ENCODE data around the gene THOC7. TPM values are rescaled to one million over a fixed set of nuclear protein-coding genes. Genes with fewer than 3 reads are reported as not detected.

THOC7 gene
- total RNA-seq, 1 donor from 2014 or later = 61.6 TPM

DNA sequence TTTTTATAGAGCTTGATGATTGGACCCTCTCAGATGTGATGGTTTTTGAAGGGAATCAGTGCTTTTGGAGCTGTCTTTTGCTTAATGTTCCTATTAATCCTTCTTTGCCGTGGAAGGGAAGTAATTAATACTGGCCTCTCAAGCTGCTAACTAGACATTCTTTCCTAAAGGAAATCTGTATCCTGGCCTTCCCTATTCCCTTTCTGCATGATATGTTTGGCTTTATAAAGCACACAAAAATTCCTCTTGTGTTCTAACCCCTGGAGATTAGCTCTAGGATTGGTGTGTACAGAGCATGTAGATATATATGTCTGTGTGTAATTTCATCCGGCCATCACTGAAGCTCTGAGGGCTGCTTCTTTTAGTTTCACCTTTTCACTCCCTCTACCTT lies 7.0 kb upstream of the THOC7 start:
- Mint-ChIP-seq H3K27ac (ENCODE audit: unreplicated experiment) (no peak overlapping the region), H3K4me3 (ENCODE audit: unreplicated experiment) (no peak overlapping the region), H3K9me3 (ENCODE audit: unreplicated experiment) (no peaks in the 10 kb centered on the region), H3K4me1 (ENCODE audit: low read depth, unreplicated experiment) (peaks cover 13% of the 10 kb centered on the region), H3K27me3 (ENCODE audit: low read depth, unreplicated experiment) (no peaks in the 10 kb centered on the region), H3K36me3 (ENCODE audit: low read depth, unreplicated experiment) (peaks cover 3% of the 10 kb centered on the region)
- H3K4me2 ChIP-seq (ENCODE audit: low read length) = no peak overlapping the region
- DNase-seq (ENCODE audit: low read depth) = no peak
- peaks cover 8% of the 10 kb centered on the region for H3K4me1 ChIP-seq (ENCODE audit: insufficient read depth, low read length)
- H4K20me1 ChIP-seq (ENCODE audit: insufficient read depth, low read length) = peaks cover 47% of the 10 kb centered on the region
- H3K79me2 ChIP-seq (ENCODE audit: insufficient read depth, low read length) = peaks cover 73% of the 10 kb centered on the region
- H3K4me3 ChIP-seq (ENCODE audit: insufficient read depth, low read depth, low read length) = no peak overlapping the region
- H2AFZ ChIP-seq (ENCODE audit: low read depth, low read length) = no peak overlapping the region
- no peak for TF ChIP-seq EZH2 (IDR thresholded peaks at IDR 0.05; ENCODE audit: insufficient read depth, low read length)
- TF ChIP-seq, protein P1, sequence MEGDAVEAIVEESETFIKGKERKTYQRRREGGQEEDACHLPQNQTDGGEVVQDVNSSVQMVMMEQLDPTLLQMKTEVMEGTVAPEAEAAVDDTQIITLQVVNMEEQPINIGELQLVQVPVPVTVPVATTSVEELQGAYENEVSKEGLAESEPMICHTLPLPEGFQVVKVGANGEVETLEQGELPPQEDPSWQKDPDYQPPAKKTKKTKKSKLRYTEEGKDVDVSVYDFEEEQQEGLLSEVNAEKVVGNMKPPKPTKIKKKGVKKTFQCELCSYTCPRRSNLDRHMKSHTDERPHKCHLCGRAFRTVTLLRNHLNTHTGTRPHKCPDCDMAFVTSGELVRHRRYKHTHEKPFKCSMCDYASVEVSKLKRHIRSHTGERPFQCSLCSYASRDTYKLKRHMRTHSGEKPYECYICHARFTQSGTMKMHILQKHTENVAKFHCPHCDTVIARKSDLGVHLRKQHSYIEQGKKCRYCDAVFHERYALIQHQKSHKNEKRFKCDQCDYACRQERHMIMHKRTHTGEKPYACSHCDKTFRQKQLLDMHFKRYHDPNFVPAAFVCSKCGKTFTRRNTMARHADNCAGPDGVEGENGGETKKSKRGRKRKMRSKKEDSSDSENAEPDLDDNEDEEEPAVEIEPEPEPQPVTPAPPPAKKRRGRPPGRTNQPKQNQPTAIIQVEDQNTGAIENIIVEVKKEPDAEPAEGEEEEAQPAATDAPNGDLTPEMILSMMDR (IDR thresholded peaks at IDR 0.05; ENCODE audit: insufficient read depth, low read depth, low read length) = no peak
- no peak for FAIRE-seq
- no peaks in the 10 kb centered on the region for H3K9me3 ChIP-seq (ENCODE audit: insufficient read depth, low read depth, low read length)
- H3K27ac ChIP-seq (ENCODE audit: low read depth, low read length) = no peak overlapping the region
- H3K9ac ChIP-seq (ENCODE audit: low read length) = no peak overlapping the region
- H3K27me3 ChIP-seq (ENCODE audit: insufficient read depth, low read length) = no peaks in the 10 kb centered on the region
- no peaks in the 10 kb centered on the region for H3K36me3 ChIP-seq (ENCODE audit: insufficient read depth, low read length)

DNA sequence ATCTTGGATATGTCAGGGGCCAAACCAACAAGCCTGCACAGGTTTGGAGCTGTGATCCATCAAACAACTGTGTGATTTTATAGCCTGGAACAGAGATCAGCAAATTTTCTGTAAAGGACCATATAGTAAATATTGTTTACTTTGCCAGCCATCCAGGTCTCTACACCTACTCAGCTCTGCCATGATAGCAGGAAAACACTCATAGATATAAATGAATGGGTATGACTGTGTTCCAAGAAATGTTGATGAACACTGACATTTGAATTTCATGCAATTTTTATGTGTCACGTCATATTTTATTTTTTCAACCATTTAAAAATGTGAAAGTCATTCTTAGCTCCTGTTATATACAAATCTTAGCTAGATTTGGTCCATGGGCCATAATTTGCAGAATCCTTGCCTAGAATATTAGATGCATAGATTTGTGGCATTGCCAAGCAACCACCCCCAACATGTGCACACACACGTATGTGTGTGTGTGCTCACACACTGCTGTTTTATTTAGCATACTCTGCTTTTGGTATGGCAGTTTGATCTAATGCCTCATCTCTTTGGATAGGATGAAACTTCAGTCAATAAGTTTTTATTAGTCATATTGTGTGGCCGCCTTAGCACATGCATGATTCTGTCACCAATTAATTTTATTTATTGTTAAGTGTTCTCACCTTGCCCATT lies 6.5 kb upstream of the THOC7 start:
- no peak overlapping the region for H3K4me3 ChIP-seq (ENCODE audit: insufficient read depth, low read depth, low read length)
- no peak overlapping the region for H3K4me2 ChIP-seq (ENCODE audit: low read length)
- H3K36me3 ChIP-seq (ENCODE audit: insufficient read depth, low read length) = no peaks in the 10 kb centered on the region
- H3K4me1 ChIP-seq (ENCODE audit: insufficient read depth, low read length) = peaks cover 8% of the 10 kb centered on the region
- peaks cover 72% of the 10 kb centered on the region for H3K79me2 ChIP-seq (ENCODE audit: insufficient read depth, low read length)
- TF ChIP-seq, protein P1 (IDR thresholded peaks at IDR 0.05; ENCODE audit: insufficient read depth, low read depth, low read length) = no peak
- no peak for TF ChIP-seq EZH2 (IDR thresholded peaks at IDR 0.05; ENCODE audit: insufficient read depth, low read length)
- Mint-ChIP-seq H3K27me3 (ENCODE audit: low read depth, unreplicated experiment) (no peaks in the 10 kb centered on the region), H3K4me1 (ENCODE audit: low read depth, unreplicated experiment) (peaks cover 16% of the 10 kb centered on the region), H3K36me3 (ENCODE audit: low read depth, unreplicated experiment) (peaks cover 3% of the 10 kb centered on the region), H3K9me3 (ENCODE audit: unreplicated experiment) (no peaks in the 10 kb centered on the region), H3K27ac (ENCODE audit: unreplicated experiment) (no peak overlapping the region), H3K4me3 (ENCODE audit: unreplicated experiment) (no peak overlapping the region)
- H4K20me1 ChIP-seq (ENCODE audit: insufficient read depth, low read length) = peaks cover 42% of the 10 kb centered on the region
- no peak overlapping the region for H3K9ac ChIP-seq (ENCODE audit: low read length)
- no peaks in the 10 kb centered on the region for H3K27me3 ChIP-seq (ENCODE audit: insufficient read depth, low read length)
- H3K27ac ChIP-seq (ENCODE audit: low read depth, low read length) = no peak overlapping the region
- DNase-seq (ENCODE audit: low read depth) = no peak
- FAIRE-seq = no peak
- H3K9me3 ChIP-seq (ENCODE audit: insufficient read depth, low read depth, low read length) = no peaks in the 10 kb centered on the region
- no peak overlapping the region for H2AFZ ChIP-seq (ENCODE audit: low read depth, low read length)

DNA sequence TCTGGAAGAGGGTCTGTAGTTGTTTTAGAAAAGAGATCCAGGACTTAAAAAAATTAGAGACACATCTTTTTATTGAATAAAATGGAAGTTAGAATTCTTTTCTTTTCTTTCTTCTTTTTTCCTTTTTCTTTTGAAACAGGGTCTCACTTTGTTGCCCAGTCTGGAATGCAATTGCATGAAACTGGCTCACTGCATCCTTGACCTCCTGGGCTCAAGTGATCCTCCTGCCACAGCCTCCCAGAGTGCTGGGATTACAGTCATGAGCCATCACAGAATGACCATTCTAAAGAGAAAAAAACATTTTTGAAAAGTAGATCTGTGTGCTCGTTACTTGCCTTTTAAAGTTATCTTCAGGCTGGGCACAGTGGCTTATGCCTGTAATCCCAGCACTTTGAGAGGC lies 3.6 kb upstream of the THOC7 start:
- Mint-ChIP-seq H3K27ac (ENCODE audit: unreplicated experiment) (no peak overlapping the region), H3K4me3 (ENCODE audit: unreplicated experiment) (no peak overlapping the region), H3K27me3 (ENCODE audit: low read depth, unreplicated experiment) (no peaks in the 10 kb centered on the region), H3K9me3 (ENCODE audit: unreplicated experiment) (no peaks in the 10 kb centered on the region), H3K36me3 (ENCODE audit: low read depth, unreplicated experiment) (peaks cover 3% of the 10 kb centered on the region), H3K4me1 (ENCODE audit: low read depth, unreplicated experiment) (peaks cover 21% of the 10 kb centered on the region)
- no peak overlapping the region for H3K4me3 ChIP-seq (ENCODE audit: insufficient read depth, low read depth, low read length)
- DNase-seq (ENCODE audit: low read depth) (no peak), FAIRE-seq (no peak)
- no peak overlapping the region for H3K4me2 ChIP-seq (ENCODE audit: low read length)
- H3K27me3 ChIP-seq (ENCODE audit: insufficient read depth, low read length) = no peaks in the 10 kb centered on the region
- H3K9me3 ChIP-seq (ENCODE audit: insufficient read depth, low read depth, low read length) = no peaks in the 10 kb centered on the region
- TF ChIP-seq, protein P1 (IDR thresholded peaks at IDR 0.05; ENCODE audit: insufficient read depth, low read depth, low read length) = no peak
- no peak for TF ChIP-seq EZH2 (IDR thresholded peaks at IDR 0.05; ENCODE audit: insufficient read depth, low read length)
- peaks cover 12% of the 10 kb centered on the region for H3K4me1 ChIP-seq (ENCODE audit: insufficient read depth, low read length)
- peaks cover 75% of the 10 kb centered on the region for H3K79me2 ChIP-seq (ENCODE audit: insufficient read depth, low read length)
- H3K9ac ChIP-seq (ENCODE audit: low read length) = no peak overlapping the region
- no peak overlapping the region for H2AFZ ChIP-seq (ENCODE audit: low read depth, low read length)
- H4K20me1 ChIP-seq (ENCODE audit: insufficient read depth, low read length) = peaks cover 23% of the 10 kb centered on the region
- no peak overlapping the region for H3K27ac ChIP-seq (ENCODE audit: low read depth, low read length)
- H3K36me3 ChIP-seq (ENCODE audit: insufficient read depth, low read length) = no peaks in the 10 kb centered on the region

Data from astrocyte (in vitro differentiated cells and primary cell).